Gastrocnemius medialis (tissue), 4 donors: ENCODE results near the gene ZDHHC8. TPM values are rescaled to one million over a fixed set of nuclear protein-coding genes. Genes with fewer than 3 reads are reported as not detected.

ENCODE experiments used
- ATAC-seq, 2 donors: fragments of 150-250 bp; one replicate each; pipeline ENCODE4 v1.9.1; 2016
- DNase-seq, 2 donors: peaks; one replicate each; pipeline ENCODE4 v3.0.0-alpha.2; 2019
- H3K27ac ChIP-seq, 4 donors: fragments of 200-600 bp; sonication (generic); 1 replicate in 1 of 4; 2 replicates in 3 of 4; pipeline ENCODE4 v1.5.1; 2016 to 2018; ENCODE audit warnings: mild to moderate bottlenecking in 2 of 4, moderate library complexity in 1 of 4
- H3K27me3 ChIP-seq, 3 donors: fragments of 200-600 bp; sonication (generic) in 2 of 3; 1 replicate in 1 of 3; 2 replicates in 2 of 3; pipeline versions ENCODE4 v1.5.1 to v1.6.0; 2016 to 2019; ENCODE audit warnings: mild to moderate bottlenecking in 1 of 3, moderate library complexity in 1 of 3
- H3K36me3 ChIP-seq, 2 donors: fragments of 200-600 bp; sonication (generic) in 1 of 2; one replicate each; pipeline ENCODE4 v1.5.1; 2017 to 2018
- H3K4me1 ChIP-seq, 2 donors: fragments of 200-600 bp; sonication (generic) in 1 of 2; one replicate each; pipeline ENCODE4 v1.5.1; 2016 to 2017; ENCODE audit warnings: mild to moderate bottlenecking in 2 of 2
- H3K4me3 ChIP-seq, 4 donors: fragments of 200-600 bp; sonication (generic) in 3 of 4; 1 replicate in 1 of 4; 2 replicates in 3 of 4; pipeline ENCODE4 v1.5.1; 2016 to 2019; ENCODE audit warnings: mild to moderate bottlenecking in 2 of 4
- H3K9me3 ChIP-seq, 3 donors: fragments of 200-600 bp; sonication (generic) in 2 of 3; 1 replicate in 1 of 3; 2 replicates in 2 of 3; pipeline ENCODE4 v1.5.1; 2016 to 2019
- POLR2A ChIP-seq, 2 donors: fragments of 450-650 bp; IDR thresholded peaks; one replicate each; pipeline ENCODE4 v1.6.1; 2017; ENCODE audit warnings: antibody characterized with exemption in 2 of 2, mild to moderate bottlenecking in 2 of 2, moderate library complexity in 2 of 2
- in situ Hi-C, 4 donors: fragments of 200-750 bp; cut with MboI; loops; one replicate each; pipeline versions ENCODE4 v1.15.0 to v1.8.0; 2017; ENCODE audit warnings: low sequenced_read_pairs in 4 of 4
- intact Hi-C: fragments of 100-400 bp; cut with DNase I; formaldehyde crosslinking; loops from one replicate; pipeline ENCODE4 v1.15.1; 2023; ENCODE audit warnings: low total_unique reads
- total RNA-seq, 4 donors: library from RNA; depleted of rRNA; stranded (reverse); fragments of >200 nt; gene quantifications; one replicate each; pipeline versions ENCODE4 v1.1.0 to v1.2.3, GENCODE V29; 2016
- TF ChIP-seq, protein P1 (sequence below), 5 experiments: fragments of 450-650 bp in 3 of 5; fragments of 200-600 bp in 2 of 5; sonication (generic) in 2 of 5; IDR thresholded peaks in 4 of 5; conservative IDR thresholded peaks in 1 of 5; 1 replicate in 4 of 5; 2 replicates in 1 of 5; pipeline ENCODE4 v1.5.1; 2016 to 2019; ENCODE audit warnings: antibody characterized with exemption in 5 of 5, mild to moderate bottlenecking in 3 of 5, moderate library complexity in 3 of 5

Gene ZDHHC8
- total RNA-seq, 4 donors from 2014 or later = 7.3 to 15.8 (median 12.8) TPM

DNA sequence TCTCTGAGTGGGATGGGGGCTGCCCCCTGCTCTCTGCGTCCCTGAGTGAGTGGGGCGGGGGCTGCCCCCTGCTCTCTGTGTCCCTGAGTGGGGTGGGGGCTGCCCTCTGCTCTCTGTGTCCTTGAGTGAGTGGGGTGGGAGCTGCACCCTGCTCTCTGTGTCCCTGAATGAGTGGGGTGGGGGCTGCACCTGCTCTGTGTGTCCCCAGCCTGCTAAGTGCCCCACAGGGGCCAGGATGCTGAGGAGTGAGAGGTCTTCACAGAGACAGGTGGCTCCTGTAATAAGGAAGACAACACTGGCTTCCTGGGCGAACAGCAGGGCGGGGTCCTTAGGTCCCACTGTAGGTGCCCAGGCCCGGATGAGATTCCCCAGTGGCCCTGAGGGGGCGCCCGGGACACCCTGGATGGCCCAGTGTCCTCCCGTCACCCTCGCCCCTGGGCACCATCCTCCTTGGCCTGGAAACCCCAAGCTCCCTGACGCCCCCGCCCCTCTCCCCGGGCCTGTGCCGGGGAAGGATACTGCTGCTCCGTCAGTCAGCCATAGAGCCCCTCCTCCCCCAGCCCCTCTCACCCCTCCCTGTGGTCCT, 23.1 kb downstream of the ZDHHC8 start:
- ATAC-seq (no peak), DNase-seq (no peak)
- no peaks in the 10 kb centered on the region for H3K4me1 ChIP-seq
- no peak overlapping the region for H3K27ac ChIP-seq
- in situ Hi-C loops = loop anchor here (10.0 kb wide), 1 partner anchor 140 kb away; no protein-coding TSS in a partner anchor
- no peaks in the 10 kb centered on the region for H3K27me3 ChIP-seq
- H3K9me3 ChIP-seq = no peaks in the 10 kb centered on the region
- H3K4me3 ChIP-seq = peak overlapping the region in 3 of 4 donors; percentile 9 to 39 (median 22)
- intact Hi-C loops = loop anchor here (5.0 kb wide), 1 partner anchor 113 kb away; the partner anchor contains the start of gene RTN4R
- H3K36me3 ChIP-seq = no peaks in the 10 kb centered on the region
- no peak for TF ChIP-seq POLR2A (IDR thresholded peaks at IDR 0.05)
- TF ChIP-seq, protein P1, sequence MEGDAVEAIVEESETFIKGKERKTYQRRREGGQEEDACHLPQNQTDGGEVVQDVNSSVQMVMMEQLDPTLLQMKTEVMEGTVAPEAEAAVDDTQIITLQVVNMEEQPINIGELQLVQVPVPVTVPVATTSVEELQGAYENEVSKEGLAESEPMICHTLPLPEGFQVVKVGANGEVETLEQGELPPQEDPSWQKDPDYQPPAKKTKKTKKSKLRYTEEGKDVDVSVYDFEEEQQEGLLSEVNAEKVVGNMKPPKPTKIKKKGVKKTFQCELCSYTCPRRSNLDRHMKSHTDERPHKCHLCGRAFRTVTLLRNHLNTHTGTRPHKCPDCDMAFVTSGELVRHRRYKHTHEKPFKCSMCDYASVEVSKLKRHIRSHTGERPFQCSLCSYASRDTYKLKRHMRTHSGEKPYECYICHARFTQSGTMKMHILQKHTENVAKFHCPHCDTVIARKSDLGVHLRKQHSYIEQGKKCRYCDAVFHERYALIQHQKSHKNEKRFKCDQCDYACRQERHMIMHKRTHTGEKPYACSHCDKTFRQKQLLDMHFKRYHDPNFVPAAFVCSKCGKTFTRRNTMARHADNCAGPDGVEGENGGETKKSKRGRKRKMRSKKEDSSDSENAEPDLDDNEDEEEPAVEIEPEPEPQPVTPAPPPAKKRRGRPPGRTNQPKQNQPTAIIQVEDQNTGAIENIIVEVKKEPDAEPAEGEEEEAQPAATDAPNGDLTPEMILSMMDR (IDR thresholded peaks at IDR 0.05 in 4 of 5, conservative IDR thresholded peaks at IDR 0.05 in 1 of 5) = no peak

DNA sequence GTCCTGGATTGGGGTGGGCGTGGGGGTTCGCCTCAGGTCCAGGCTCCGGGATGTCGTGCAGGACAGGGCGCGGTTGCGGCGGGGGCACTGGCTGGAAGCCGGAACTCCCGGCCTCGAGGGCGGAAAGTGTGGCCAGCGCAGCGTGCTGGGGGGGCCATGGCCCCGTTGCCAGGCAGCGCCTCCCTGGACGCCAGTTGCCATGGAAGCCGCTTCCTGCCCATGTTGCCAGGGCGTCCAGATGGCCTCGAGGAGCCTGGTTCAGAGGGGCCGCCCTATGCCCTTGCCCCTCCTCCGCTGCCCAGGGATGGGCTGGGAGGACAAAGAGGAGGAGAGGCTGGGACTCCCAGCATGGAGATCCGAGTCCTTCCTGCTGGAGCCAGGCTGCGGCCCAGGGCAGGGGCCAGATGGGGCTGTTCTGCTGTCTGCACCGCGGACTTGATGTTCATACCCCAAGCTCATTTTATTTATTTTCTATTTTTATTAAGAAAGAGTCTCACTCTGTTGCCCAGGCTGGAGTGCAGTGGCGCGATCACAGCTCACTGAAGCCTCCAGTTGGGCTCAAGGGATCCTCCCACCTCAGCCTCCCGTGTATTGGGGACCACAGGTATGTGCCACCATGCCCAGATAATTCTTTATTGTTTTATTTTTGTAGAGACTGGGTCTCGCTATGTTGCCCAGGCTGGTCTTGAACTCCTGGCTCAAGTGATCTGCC, 23.9 kb downstream of the ZDHHC8 start:
- no peak overlapping the region for H3K27ac ChIP-seq
- H3K4me1 ChIP-seq = no peaks in the 10 kb centered on the region
- no peaks in the 10 kb centered on the region for H3K27me3 ChIP-seq
- in situ Hi-C loops (loop anchor here (10.0 kb wide), 1 partner anchor 139 kb away; no protein-coding TSS in a partner anchor), intact Hi-C loops (loop anchor here (5.0 kb wide), 1 partner anchor 112 kb away; the partner anchor contains the start of gene RTN4R)
- DNase-seq (no peak), ATAC-seq (no peak)
- no peaks in the 10 kb centered on the region for H3K9me3 ChIP-seq
- peak overlapping the region in 3 of 4 donors; percentile 9 to 39 (median 22) for H3K4me3 ChIP-seq
- no peak for TF ChIP-seq POLR2A (IDR thresholded peaks at IDR 0.05)
- TF ChIP-seq, protein P1 (IDR thresholded peaks at IDR 0.05 in 4 of 5, conservative IDR thresholded peaks at IDR 0.05 in 1 of 5) = no peak
- H3K36me3 ChIP-seq = no peaks in the 10 kb centered on the region

DNA sequence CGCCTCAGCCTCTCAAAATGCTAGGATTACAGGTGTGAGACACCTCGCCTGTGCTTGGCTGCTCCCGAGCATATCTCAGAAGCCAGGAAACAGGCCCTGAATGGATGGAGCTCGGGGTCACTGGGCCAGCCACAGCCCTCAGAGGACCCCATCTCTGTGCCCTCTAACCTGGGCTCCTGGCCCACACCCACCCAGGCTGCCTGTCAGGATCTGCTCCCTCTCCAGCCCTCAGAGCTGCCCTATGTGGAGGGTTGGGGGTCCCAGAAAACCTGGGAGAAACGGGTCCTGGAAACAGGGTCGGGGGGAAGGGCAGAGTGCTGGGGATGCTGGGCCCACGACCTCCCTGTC, 24.4 kb downstream of the ZDHHC8 start:
- Histone ChIP-seq H3K27me3 (no peaks in the 10 kb centered on the region), H3K27ac (no peak overlapping the region), H3K9me3 (no peaks in the 10 kb centered on the region), H3K4me1 (no peaks in the 10 kb centered on the region), H3K4me3 (no peak overlapping the region), H3K36me3 (no peaks in the 10 kb centered on the region)
- intact Hi-C loops (loop anchor here (5.0 kb wide), 1 partner anchor 111 kb away; the partner anchor contains the start of gene RTN4R), in situ Hi-C loops (loop anchor here (10.0 kb wide), 1 partner anchor 139 kb away; no protein-coding TSS in a partner anchor)
- TF ChIP-seq, protein P1 (IDR thresholded peaks at IDR 0.05 in 4 of 5, conservative IDR thresholded peaks at IDR 0.05 in 1 of 5) = no peak
- no peak for TF ChIP-seq POLR2A (IDR thresholded peaks at IDR 0.05)
- ATAC-seq = no peak
- DNase-seq = no peak

DNA sequence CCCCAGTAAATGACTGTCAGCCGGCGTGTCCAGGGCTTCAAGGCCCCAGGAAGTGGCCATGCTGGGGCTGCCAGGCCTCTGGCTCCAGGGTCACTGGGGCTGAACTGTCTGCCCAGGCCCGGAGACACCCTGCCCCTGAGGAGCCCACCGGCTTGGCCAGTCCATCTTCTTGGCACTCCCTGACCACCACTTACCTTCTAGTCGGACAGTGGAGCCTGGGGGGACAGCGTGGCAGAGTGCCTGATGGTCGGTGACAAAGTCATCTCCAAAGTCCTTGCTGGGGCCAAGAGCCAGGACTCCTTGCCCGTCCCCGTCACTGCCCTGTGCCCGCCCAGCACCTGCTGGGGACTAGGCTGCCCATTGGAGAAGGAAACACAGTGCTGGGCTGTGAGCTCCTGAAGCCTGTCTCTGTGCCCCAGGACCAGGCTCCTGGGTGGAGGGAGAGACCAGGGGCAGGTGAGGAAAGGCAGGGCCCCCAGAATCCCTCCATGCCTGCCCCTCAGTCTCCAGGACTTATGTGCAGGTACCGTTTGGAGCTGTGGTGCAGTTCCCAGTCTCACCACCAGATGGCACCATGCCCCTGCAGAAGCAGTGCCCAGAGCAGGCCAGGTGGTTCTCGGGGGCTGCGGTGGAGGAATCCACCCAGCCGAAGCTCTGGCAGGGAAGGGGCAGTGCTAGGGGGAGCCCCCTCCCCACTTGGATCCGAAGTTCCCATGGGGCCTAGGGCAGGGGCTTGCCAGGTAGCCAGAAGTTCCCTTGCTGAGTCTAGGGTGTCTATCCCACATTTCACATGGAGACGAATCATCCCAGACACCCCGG, 25.2 kb downstream of the ZDHHC8 start:
- ATAC-seq (peak; percentile 65 to 89), DNase-seq (peak; percentile 63 to 75)
- Histone ChIP-seq H3K36me3 (no peaks in the 10 kb centered on the region), H3K27ac (no peak overlapping the region), H3K27me3 (no peaks in the 10 kb centered on the region), H3K4me3 (no peak overlapping the region), H3K9me3 (no peaks in the 10 kb centered on the region), H3K4me1 (no peaks in the 10 kb centered on the region)
- TF ChIP-seq, protein P1 (IDR thresholded peaks at IDR 0.05 in 4 of 5, conservative IDR thresholded peaks at IDR 0.05 in 1 of 5) = peak; percentile 98 to 100 (median 99)
- no peak for TF ChIP-seq POLR2A (IDR thresholded peaks at IDR 0.05)
- in situ Hi-C loops (loop anchor here (10.0 kb wide), 1 partner anchor 138 kb away; no protein-coding TSS in a partner anchor), intact Hi-C loops (loop anchor here (1.0 to 5.0 kb wide), 2 partner anchors 110 to 128 kb away; partner anchors contain the start of gene RTN4R)
